GM18511 (cell line): ENCODE results near the gene PPARG.

ENCODE experiments used
- ATAC-seq: cut with Tn5 transposase; IDR thresholded peaks from one replicate; pipeline ENCODE4 v1.9.1; 2021; ENCODE audit warnings: mild to moderate bottlenecking, moderate library complexity; ENCODE audit not compliant: unreplicated experiment

Gene PPARG

GRCh38 chr3:12339701-12340480 is 51.0 kb downstream of the PPARG start:
- no peak for ATAC-seq

DNA sequence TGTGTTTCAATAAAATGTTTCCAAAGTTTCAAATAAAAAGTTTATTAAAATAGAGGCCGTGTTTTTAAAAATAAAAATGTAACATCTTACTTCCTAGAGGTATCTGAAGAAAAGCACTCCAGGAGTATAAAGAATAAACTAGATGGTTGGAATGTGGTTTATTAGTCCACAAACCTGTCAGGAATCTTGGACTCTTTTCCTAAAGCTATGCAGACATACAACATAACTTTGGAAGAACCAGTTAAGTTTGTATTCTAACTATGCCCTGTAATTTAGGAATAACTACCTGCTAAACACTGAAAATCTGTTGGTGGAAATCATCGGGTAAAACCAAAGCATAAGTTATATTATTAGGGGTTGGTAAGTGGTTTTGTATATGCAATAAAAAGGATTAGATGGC is 51.6 kb downstream of the PPARG start:
- no peak for ATAC-seq

GRCh38 chr3:12342151-12342550 is 53.3 kb downstream of the PPARG start:
- no peak for ATAC-seq

- no peak for ATAC-seq
Measured at GRCh38 chr3:12343047-12343501, 54.2 kb downstream of the PPARG start.

GRCh38 chr3:12345141-12345561 is 56.3 kb downstream of the PPARG start:
- ATAC-seq = no peak

- ATAC-seq = no peak
Measured at GRCh38 chr3:12345584-12346494, 57.0 kb downstream of the PPARG start.

DNA sequence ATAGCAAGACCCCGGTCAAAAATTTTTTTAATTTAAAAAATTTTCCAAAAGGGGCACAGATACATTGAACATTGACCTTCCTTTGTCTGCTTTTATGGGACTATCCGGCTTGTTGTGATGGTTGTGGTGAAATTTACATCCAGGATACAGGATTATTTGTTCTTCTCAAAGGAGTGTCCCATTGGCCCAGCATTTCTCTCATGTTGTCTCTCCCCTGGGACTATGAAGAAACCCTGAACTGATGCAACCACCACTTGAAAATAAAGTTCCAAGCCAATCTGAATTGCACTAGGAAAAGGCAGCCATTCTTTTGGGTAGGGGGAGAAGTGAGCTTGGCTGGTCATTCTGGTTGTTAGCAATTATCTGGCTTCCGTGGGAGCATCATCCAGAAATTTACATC is 58.4 kb downstream of the PPARG start:
- ATAC-seq = no peak

DNA sequence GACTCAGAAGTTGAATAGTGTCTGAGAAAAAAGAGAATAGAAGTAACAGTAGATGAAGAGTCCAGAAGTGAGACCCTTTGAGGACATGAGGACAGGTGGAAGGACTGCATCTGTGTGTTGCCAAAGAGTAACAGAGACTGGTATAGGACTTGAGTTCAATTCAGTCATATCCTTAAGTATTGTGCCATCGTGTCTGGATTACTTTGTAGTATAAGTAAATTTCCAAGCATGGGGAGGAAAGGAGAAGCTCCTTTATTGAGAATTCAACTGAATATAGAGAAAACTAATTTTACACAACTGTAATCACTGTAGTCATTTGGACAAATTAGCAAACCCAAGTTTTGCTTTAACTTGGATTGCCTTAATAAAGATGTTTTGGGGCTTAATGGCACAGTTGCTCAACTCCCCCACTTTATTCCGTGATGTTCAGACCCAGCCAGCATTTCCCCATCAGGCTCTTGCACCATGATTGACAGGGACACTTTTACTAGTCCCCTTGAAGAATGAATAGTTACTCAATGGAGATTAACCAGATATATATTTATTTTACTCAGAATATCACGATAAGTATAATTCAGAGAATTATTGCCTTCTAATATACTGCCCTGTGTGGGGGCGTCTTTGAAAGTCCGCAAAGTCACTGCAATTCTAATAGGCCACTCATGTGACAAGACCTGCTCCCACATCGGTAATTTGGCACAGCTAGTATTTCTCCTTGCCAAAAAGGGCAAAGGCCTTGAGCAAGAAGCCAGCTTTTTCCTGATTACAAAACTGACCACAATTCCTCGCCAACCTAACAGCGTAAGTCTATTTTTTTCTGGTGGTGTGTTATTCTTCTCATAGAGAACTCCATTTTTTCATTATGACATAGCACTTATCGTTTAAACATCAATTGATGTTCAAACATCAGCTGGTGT is 61.3 kb downstream of the PPARG start:
- ATAC-seq = no peak

DNA sequence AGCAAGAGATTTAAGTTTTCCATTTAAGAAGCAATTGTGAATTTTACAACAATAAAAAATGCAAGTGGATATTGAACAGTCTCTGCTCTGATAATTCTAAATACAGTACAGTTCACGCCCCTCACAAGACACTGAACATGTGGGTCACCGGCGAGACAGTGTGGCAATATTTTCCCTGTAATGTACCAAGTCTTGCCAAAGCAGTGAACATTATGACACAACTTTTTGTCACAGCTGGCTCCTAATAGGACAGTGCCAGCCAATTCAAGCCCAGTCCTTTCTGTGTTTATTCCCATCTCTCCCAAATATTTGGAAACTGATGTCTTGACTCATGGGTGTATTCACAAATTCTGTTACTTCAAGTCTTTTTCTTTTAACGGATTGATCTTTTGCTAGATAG is 62.3 kb downstream of the PPARG start:
- no peak for ATAC-seq

DNA sequence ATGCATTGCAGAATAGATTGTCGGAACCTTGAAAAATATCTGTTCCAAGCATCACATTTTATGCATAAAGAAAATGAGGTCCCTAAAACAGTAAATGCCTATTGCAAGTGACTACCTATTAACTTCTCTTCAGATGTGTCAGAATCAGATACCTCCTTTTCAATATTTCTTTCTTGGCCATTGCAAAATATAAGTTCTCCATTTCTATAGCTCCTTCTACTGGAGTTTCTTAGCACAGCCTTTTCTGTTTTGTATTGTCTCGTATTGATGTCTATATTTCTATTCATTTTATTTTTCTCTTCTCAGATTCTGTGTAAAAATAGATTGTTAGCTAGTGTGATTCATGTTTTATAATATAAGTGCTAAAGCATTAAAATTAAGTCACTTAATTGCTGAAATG is 63.4 kb downstream of the PPARG start:
- ATAC-seq = no peak

- ATAC-seq = no peak
Measured at GRCh38 chr3:12352755-12353154, 63.9 kb downstream of the PPARG start.

- no peak for ATAC-seq
Measured at GRCh38 chr3:12353796-12354525, 65.1 kb downstream of the PPARG start.

DNA sequence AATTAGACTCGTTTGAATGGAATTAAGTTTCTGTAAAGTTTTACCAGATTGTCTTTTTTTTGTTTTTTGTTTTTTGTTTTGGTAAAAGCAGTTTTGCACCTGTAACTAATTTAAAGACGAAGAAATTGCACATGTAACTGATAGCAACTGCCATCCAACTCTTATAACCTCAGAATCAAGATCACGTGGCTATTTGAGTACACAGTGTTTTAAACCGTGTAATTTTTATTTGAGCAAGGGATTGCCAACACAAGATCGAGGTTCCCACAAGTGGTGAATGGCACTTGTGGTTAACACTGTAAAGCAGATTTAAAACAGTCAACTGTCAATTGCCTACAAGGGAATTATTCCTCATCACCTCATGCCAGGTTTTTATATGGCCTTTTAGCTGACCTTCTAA is 67.3 kb downstream of the PPARG start:
- no peak for ATAC-seq

GRCh38 chr3:12356996-12357395 is 68.1 kb downstream of the PPARG start:
- no peak for ATAC-seq

- no peak for ATAC-seq
Measured at GRCh38 chr3:12357456-12357855, 68.6 kb downstream of the PPARG start.

DNA sequence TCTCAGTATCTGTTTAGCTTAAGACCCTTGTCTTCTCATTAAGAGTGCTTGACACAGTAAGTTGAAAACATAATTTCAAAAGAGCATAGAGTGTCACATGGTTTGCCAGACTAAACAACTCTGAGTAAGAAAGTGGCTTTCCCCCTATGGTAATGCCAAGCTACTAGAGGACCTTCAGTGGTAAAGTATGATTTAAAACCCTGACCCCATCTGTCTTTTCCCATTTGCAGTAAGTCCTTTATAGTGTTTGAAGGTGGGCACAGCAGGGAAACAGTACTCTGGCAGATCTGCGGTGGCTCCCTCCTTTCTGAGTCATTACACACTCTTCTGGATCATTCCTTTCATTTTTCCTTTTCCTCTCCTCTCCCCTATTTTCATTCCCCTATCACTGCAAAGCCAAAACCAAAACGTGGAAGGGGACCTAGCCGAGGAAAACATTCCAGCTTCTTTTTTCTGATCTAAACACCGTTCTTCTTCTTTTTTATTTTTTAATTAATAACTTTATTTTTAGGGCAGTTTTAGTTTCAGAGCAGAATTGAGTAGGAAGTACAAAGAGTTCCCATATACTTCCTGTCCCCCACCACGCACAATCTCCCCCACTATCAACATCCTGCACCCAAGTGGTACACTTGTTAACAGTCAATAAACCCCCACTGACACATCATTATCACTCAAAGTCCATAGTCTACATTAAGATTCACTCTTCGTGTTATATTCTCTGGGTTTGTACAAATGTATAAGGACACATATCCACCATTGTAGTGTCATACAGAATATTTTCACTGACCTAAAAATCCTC is 74.7 kb downstream of the PPARG start:
- ATAC-seq = no peak

DNA sequence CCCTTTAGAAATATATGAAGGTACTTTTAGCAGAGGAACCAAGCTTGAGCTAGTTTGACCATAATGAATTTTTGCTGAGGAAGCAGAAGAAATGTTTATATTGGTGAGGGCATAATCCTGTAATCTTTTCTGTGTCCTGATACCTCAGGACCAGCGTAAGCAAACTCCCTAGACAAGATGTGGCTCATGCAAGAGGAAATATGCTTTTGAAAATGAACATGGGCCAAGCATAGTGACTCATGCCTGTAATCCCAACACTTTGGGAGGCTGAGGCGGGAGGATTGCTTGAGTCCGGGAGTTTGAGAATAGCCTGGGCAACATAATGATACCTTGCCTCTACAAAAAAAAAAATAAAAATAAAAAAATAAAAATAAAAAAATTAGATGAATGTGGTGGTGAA is 78.5 kb downstream of the PPARG start:
- ATAC-seq = no peak

DNA sequence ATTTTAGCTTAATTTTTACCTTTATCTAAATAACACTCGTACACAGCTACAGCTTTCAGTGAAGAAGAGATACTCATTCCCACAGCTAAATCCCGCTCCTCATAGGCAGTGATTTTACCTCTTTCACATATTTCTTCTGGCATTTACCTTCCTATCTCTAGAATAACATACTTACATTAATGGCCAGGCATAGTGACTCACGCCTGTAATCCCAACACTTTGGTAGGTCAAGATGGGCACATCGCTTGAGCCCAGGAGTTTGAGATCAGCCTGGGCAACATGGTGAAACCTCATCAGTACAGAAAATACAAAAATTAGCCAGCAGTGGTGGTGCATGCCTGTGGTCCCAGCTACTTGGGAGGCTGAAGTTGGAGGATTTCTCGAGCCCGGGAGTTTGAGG is 80.2 kb downstream of the PPARG start:
- no peak for ATAC-seq

DNA sequence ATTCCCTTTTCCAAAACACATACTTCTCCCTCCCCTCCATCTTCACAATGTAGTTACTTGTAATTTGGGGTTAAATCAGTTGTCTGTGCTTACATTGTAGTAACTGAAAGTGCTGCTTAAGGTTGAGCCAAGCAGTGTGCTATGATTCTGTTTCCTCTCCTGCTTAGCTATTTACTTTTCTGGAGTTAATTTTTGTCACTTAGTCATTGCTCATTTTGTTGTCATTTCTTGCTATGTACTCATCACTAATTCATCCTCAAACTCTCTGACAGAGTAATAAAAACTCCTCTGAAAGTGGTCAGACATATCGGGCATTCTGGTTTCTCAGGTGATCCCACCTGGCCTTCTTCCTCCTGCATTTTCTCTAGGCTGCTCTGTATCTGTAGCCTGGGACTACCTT is 80.7 kb downstream of the PPARG start:
- ATAC-seq = no peak
